ENCODE results near the gene TRIM38. TPM values are rescaled to one million over a fixed set of nuclear protein-coding genes. Genes with fewer than 3 reads are reported as not detected.

Gene TRIM38
- total and polyA plus RNA-seq, 2 of the 13 experiments (the other 11 are each of a cell fraction or from before 2014, with no cell fraction given): 2.5 to 3.1 TPM

DNA sequence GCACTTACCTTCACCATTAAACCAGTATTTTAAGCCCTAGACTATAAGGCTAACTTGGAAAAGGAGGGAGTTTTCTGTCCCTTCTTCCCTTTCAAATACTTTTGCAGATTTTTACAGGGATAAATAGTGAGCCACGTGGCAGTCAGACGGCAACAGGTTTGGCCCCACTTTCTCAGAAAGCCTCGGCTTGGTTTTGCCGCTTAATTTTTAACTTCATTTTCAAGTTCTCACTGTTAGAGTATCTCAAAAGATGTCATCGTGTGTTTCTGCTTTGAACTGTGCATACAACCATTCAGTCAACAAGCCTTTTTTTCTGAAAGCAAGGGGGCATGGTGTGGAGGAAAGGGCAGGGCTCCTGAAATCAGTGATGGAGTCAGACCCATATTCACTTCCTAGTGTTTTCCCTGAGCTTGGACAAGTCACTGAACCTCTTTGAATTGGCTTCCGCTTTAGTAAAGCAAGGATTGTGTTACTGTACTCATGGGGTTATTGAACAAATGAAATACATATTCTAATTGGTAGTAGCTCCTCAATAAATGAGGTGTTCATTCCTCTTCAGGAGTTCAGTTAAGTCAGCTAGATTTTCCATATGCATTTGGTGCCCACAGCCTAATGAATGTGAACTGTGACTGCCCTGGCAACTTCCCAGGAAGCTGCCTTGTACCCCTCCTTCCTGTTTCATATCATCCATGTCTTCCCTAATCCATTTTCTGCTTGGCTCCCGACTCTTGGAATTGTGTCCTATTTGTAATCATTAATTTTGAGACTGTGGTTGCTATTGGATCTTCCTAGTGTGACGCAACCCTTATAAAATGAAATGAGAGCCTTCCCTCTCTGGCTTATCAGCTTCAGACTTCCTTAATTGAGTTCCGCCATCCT, 31.8 kb upstream of the TRIM38 start, which contains the start of gene SLC17A2 (continued):
- no peak for TF ChIP-seq TEF (CRISPR knock-in tag; IDR thresholded peaks at IDR 0.05)
- TF ChIP-seq ELF4 (CRISPR knock-in tag; IDR thresholded peaks at IDR 0.05; ENCODE audit: borderline replicate concordance): peak; percentile 64; the same call in 1 of the 2 replicates
- peak; percentile 55 for TF ChIP-seq ATF2 (CRISPR knock-in tag; IDR thresholded peaks at IDR 0.05)
- no peak for TF ChIP-seq ZNF549 (CRISPR knock-in tag; IDR thresholded peaks at IDR 0.05)
- TF ChIP-seq ZNF777 (CRISPR knock-in tag; IDR thresholded peaks at IDR 0.05): no peak
- TF ChIP-seq ARNT2 (CRISPR knock-in tag; IDR thresholded peaks at IDR 0.05; ENCODE audit: low read depth): no peak
- peak; percentile 23; the same call in 1 of the 2 replicates for TF ChIP-seq ZBTB20 (CRISPR knock-in tag; IDR thresholded peaks at IDR 0.05; ENCODE audit: borderline replicate concordance, low read depth)
- no peak for TF ChIP-seq HOXA7 (CRISPR knock-in tag; IDR thresholded peaks at IDR 0.05)
- no peak for TF ChIP-seq ZNF546 (CRISPR knock-in tag; conservative IDR thresholded peaks at IDR 0.05)
- 0 out of 2 replicates have a peak, but pooled peaks have one; percentile 27 for TF ChIP-seq SKIL (CRISPR knock-in tag; IDR thresholded peaks at IDR 0.05; ENCODE audit: borderline replicate concordance)
- TF ChIP-seq BRD4 (CRISPR knock-in tag; IDR thresholded peaks at IDR 0.05): no peak
- TF ChIP-seq NPAS2 (CRISPR knock-in tag; IDR thresholded peaks at IDR 0.05; ENCODE audit: borderline replicate concordance): no peak
- no peak for TF ChIP-seq ZNF83 (CRISPR knock-in tag; IDR thresholded peaks at IDR 0.05; ENCODE audit: borderline replicate concordance)
- TF ChIP-seq, protein P1, sequence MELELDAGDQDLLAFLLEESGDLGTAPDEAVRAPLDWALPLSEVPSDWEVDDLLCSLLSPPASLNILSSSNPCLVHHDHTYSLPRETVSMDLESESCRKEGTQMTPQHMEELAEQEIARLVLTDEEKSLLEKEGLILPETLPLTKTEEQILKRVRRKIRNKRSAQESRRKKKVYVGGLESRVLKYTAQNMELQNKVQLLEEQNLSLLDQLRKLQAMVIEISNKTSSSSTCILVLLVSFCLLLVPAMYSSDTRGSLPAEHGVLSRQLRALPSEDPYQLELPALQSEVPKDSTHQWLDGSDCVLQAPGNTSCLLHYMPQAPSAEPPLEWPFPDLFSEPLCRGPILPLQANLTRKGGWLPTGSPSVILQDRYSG (CRISPR knock-in tag; IDR thresholded peaks at IDR 0.05): no peak
- no peak for TF ChIP-seq REXO4 (CRISPR knock-in tag; IDR thresholded peaks at IDR 0.05; ENCODE audit: borderline replicate concordance)
- TF ChIP-seq, protein P2, sequence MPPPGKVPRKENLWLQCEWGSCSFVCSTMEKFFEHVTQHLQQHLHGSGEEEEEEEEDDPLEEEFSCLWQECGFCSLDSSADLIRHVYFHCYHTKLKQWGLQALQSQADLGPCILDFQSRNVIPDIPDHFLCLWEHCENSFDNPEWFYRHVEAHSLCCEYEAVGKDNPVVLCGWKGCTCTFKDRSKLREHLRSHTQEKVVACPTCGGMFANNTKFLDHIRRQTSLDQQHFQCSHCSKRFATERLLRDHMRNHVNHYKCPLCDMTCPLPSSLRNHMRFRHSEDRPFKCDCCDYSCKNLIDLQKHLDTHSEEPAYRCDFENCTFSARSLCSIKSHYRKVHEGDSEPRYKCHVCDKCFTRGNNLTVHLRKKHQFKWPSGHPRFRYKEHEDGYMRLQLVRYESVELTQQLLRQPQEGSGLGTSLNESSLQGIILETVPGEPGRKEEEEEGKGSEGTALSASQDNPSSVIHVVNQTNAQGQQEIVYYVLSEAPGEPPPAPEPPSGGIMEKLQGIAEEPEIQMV (CRISPR knock-in tag; IDR thresholded peaks at IDR 0.05; ENCODE audit: low read depth): 0 out of 2 replicates have a peak, but pooled peaks have one; percentile 49
- no peak for TF ChIP-seq ZBTB3 (CRISPR knock-in tag; IDR thresholded peaks at IDR 0.05; ENCODE audit: borderline replicate concordance, low read depth)
- TF ChIP-seq SKI (IDR thresholded peaks at IDR 0.05; ENCODE audit: partially characterized antibody): no peak
- no peak for TF ChIP-seq NFIB (CRISPR knock-in tag; IDR thresholded peaks at IDR 0.05; ENCODE audit: borderline replicate concordance)
- TF ChIP-seq ZNF615 (CRISPR knock-in tag; IDR thresholded peaks at IDR 0.05; ENCODE audit: borderline replicate concordance): no peak
- no peak for TF ChIP-seq AKAP8 (CRISPR knock-in tag; IDR thresholded peaks at IDR 0.05)
- no peak for TF ChIP-seq ZNF598 (CRISPR knock-in tag; IDR thresholded peaks at IDR 0.05; ENCODE audit: borderline replicate concordance)
